ENCODE measurements around the gene SYNJ1. TPM values are rescaled to one million over a fixed set of nuclear protein-coding genes. Genes with fewer than 3 reads are reported as not detected.

Gene SYNJ1
- total and polyA plus RNA-seq, 10 of the 15 experiments (the other 5 are each of a cell fraction or from before 2014, with no cell fraction given), result 1.2 to 7.0 (median 3.5) TPM

DNA sequence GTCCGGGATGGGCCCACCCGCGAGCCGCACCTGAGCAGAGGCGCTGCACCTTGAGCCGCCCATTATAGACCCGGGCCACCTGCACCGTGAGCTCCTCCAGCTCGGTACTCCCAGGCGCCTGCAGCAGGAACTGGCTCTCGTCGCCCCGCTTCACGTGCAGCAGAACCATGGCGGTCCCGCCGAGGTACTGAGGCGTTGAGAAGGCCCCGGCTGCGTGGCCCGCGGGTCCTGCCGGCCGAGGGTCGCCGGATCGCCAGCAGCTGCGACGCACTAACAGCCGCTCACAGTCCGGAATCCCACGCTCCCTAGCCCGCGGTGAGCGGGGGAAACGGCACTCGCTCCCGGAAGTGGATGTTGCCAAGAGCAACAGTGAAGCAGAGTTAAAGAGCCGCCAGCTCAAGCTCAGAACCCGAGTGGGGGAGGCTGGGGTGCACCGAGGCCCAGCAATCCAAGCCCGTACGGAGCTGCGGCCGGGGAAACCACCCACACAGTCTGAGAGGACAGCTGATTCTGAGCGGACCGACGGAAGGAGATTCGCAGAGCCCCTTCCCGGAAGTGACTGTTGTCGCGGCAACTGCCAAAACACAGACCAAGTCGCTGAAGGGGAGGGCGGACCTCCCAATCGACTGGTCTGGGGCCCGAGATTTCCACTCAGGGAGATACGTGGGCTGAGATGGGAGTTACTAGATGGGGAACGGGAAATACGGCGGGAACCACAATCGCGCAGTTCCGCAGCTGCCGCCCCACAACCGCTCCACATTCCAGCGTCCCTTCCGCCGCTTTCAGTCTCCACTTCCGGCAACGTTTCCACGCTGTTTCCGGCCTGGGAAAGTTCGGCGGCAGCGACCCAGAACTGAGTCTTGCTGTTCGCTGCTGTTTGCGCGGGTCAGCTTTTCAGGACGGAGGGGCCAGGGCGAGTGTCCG lies 115.5 kb downstream of the SYNJ1 start, which contains the start of gene CFAP298 (continued):
- TF ChIP-seq, protein P1, sequence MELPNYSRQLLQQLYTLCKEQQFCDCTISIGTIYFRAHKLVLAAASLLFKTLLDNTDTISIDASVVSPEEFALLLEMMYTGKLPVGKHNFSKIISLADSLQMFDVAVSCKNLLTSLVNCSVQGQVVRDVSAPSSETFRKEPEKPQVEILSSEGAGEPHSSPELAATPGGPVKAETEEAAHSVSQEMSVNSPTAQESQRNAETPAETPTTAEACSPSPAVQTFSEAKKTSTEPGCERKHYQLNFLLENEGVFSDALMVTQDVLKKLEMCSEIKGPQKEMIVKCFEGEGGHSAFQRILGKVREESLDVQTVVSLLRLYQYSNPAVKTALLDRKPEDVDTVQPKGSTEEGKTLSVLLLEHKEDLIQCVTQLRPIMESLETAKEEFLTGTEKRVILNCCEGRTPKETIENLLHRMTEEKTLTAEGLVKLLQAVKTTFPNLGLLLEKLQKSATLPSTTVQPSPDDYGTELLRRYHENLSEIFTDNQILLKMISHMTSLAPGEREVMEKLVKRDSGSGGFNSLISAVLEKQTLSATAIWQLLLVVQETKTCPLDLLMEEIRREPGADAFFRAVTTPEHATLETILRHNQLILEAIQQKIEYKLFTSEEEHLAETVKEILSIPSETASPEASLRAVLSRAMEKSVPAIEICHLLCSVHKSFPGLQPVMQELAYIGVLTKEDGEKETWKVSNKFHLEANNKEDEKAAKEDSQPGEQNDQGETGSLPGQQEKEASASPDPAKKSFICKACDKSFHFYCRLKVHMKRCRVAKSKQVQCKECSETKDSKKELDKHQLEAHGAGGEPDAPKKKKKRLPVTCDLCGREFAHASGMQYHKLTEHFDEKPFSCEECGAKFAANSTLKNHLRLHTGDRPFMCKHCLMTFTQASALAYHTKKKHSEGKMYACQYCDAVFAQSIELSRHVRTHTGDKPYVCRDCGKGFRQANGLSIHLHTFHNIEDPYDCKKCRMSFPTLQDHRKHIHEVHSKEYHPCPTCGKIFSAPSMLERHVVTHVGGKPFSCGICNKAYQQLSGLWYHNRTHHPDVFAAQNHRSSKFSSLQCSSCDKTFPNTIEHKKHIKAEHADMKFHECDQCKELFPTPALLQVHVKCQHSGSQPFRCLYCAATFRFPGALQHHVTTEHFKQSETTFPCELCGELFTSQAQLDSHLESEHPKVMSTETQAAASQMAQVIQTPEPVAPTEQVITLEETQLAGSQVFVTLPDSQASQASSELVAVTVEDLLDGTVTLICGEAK (IDR thresholded peaks at IDR 0.05; ENCODE audit: borderline replicate concordance), result peak; percentile 99
- TF ChIP-seq, protein P2, sequence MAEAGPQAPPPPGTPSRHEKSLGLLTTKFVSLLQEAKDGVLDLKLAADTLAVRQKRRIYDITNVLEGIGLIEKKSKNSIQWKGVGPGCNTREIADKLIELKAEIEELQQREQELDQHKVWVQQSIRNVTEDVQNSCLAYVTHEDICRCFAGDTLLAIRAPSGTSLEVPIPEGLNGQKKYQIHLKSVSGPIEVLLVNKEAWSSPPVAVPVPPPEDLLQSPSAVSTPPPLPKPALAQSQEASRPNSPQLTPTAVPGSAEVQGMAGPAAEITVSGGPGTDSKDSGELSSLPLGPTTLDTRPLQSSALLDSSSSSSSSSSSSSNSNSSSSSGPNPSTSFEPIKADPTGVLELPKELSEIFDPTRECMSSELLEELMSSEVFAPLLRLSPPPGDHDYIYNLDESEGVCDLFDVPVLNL (IDR thresholded peaks at IDR 0.05; ENCODE audit: low read depth, low read length), result no peak
- TF ChIP-seq CEBPB (IDR thresholded peaks at IDR 0.05; ENCODE audit: borderline replicate concordance in 1 of 2, low read depth in 2 of 2, low read length in 2 of 2) (no peak), ASH2L (IDR thresholded peaks at IDR 0.05; ENCODE audit: borderline replicate concordance, low read depth) (no peak), GABPA (IDR thresholded peaks at IDR 0.05; ENCODE audit: low read depth) (peak; percentile 97), POLR2AphosphoS2 (IDR thresholded peaks at IDR 0.05; ENCODE audit: low read depth, low read length) (no peak; the same call in 1 of the 2 replicates), SUPT20H (IDR thresholded peaks at IDR 0.05; ENCODE audit: borderline replicate concordance, control insufficient read depth, low read depth, low read length) (no peak), IKZF1 (conservative IDR thresholded peaks at IDR 0.05) (peak; percentile 96), SUZ12 (IDR thresholded peaks at IDR 0.05; ENCODE audit: unreplicated experiment) (no peak), POLR2AphosphoS5 (IDR thresholded peaks at IDR 0.05; ENCODE audit: low read length) (0 out of 2 replicates have a peak, but pooled peaks have one; percentile 60), TARDBP (IDR thresholded peaks at IDR 0.05; ENCODE audit: borderline replicate concordance) (no peak), SRF (IDR thresholded peaks at IDR 0.05; ENCODE audit: low read depth in 2 of 2, low read length in 2 of 2) (peak; percentile 26 to 56; a peak in 1 of 4 replicates), NR2C2 (IDR thresholded peaks at IDR 0.05; ENCODE audit: borderline replicate concordance, control insufficient read depth, insufficient read length, low read depth) (no peak), EGR1 (IDR thresholded peaks at IDR 0.05; ENCODE audit: borderline replicate concordance in 1 of 2, low read depth in 2 of 2, low read length in 2 of 2) (peak; percentile 50 to 90)
- TF ChIP-seq, protein P3, sequence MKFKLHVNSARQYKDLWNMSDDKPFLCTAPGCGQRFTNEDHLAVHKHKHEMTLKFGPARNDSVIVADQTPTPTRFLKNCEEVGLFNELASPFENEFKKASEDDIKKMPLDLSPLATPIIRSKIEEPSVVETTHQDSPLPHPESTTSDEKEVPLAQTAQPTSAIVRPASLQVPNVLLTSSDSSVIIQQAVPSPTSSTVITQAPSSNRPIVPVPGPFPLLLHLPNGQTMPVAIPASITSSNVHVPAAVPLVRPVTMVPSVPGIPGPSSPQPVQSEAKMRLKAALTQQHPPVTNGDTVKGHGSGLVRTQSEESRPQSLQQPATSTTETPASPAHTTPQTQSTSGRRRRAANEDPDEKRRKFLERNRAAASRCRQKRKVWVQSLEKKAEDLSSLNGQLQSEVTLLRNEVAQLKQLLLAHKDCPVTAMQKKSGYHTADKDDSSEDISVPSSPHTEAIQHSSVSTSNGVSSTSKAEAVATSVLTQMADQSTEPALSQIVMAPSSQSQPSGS (IDR thresholded peaks at IDR 0.05; ENCODE audit: low read length), result no peak
- TF ChIP-seq, protein P4, sequence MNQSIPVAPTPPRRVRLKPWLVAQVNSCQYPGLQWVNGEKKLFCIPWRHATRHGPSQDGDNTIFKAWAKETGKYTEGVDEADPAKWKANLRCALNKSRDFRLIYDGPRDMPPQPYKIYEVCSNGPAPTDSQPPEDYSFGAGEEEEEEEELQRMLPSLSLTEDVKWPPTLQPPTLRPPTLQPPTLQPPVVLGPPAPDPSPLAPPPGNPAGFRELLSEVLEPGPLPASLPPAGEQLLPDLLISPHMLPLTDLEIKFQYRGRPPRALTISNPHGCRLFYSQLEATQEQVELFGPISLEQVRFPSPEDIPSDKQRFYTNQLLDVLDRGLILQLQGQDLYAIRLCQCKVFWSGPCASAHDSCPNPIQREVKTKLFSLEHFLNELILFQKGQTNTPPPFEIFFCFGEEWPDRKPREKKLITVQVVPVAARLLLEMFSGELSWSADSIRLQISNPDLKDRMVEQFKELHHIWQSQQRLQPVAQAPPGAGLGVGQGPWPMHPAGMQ (IDR thresholded peaks at IDR 0.05; ENCODE audit: borderline replicate concordance), result no peak
- TF ChIP-seq, protein P5, sequence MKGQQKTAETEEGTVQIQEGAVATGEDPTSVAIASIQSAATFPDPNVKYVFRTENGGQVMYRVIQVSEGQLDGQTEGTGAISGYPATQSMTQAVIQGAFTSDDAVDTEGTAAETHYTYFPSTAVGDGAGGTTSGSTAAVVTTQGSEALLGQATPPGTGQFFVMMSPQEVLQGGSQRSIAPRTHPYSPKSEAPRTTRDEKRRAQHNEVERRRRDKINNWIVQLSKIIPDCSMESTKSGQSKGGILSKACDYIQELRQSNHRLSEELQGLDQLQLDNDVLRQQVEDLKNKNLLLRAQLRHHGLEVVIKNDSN (IDR thresholded peaks at IDR 0.05; ENCODE audit: borderline replicate concordance, extremely low read length, insufficient read depth, low read depth, low read length), result peak; percentile 4
